Stomach smooth muscle (tissue), 2 donors: Measurements from ENCODE around the gene VGLL1.
A peak's percentile ranks its signal among the peaks of the same experiment; 100 is the strongest.

ENCODE experiments used
- H3K27ac ChIP-seq: one replicate; pipeline ENCODE4 v1.7.0; 2013; ENCODE audit warnings: mild to moderate bottlenecking, low read length, inconsistent platforms
- H3K27me3 ChIP-seq, 2 donors: one replicate each; pipeline ENCODE4 v1.7.0; 2013; ENCODE audit warnings: low read length in 2 of 2; ENCODE audit not compliant: insufficient read depth in 2 of 2, control insufficient read depth in 1 of 2
- H3K36me3 ChIP-seq, 2 donors: one replicate each; pipeline ENCODE4 v1.7.0; 2013; ENCODE audit warnings: low read length in 2 of 2; ENCODE audit not compliant: control insufficient read depth in 2 of 2, insufficient read depth in 2 of 2
- H3K4me1 ChIP-seq: one replicate; pipeline ENCODE4 v1.7.0; 2013; ENCODE audit warnings: low read length; ENCODE audit not compliant: control insufficient read depth, insufficient read depth
- H3K4me3 ChIP-seq, 2 donors: one replicate each; pipeline ENCODE4 v1.7.0; 2013; ENCODE audit warnings: low read length in 2 of 2
- H3K9ac ChIP-seq, 2 donors: one replicate each; pipeline ENCODE4 v1.7.0; 2013; ENCODE audit warnings: low read length in 2 of 2, mild to moderate bottlenecking in 1 of 2
- H3K9me3 ChIP-seq, 2 donors: one replicate each; pipeline ENCODE4 v1.7.0; 2013; ENCODE audit warnings: low read length in 2 of 2; ENCODE audit not compliant: control insufficient read depth in 2 of 2
- donor health status: healthy.
- donor health status: Pancreatic carcinoma.

The VGLL1 gene

GRCh38 chrX:136523770-136524169 is 8.2 kb upstream of the VGLL1 start:
- Histone ChIP-seq H3K4me3 (no peak overlapping the region), H3K9ac (no peak overlapping the region), H3K9me3 (no peaks in the 10 kb centered on the region), H3K27ac (no peak overlapping the region), H3K4me1 (peaks cover 11% of the 10 kb centered on the region), H3K27me3 (peaks cover 0 to 4% of the 10 kb centered on the region in 2 donors), H3K36me3 (no peaks in the 10 kb centered on the region)

DNA sequence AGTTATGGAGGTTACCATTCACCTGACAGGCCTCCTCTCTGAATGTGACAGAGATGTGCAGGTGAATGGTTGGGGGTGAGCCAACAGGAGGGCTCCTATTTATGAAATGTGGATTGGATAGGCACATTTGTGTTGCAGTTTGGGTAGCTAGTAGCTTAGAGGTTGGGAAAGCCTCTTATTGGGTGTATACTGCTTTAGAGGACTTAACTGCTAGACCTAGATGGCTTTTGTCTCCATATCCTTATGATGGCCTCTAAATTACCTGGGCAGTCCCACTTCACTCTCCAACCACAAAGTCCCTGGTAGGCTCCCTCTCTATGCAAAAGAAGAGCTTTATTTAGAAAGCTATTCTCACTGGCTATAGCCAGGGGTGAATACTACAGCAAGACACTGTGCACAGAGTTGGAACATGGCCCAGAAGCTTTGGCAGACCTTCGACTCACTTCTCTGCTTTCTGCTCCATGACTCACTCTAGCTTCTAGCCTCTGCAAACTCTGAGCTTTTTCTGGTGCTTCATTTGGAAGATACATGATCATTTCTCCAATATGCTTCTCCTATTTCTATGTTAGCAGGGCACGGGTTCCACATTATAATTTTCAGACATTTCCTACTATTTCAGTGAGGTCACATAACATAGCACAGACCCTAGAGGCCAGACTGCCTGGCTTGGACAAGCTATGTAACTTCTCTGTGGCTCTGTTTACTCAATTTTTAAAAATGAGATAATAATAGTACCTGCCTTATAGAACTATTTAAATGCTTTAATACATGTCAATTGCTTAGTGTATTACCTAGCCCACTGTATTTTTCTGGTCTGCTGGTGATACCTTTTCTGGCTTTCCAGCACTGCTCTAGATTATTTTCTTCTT is 6.0 kb upstream of the VGLL1 start:
- peak overlapping the region; percentile 58 for H3K27ac ChIP-seq
- H3K9ac ChIP-seq = no peak overlapping the region
- no peaks in the 10 kb centered on the region for H3K9me3 ChIP-seq
- no peaks in the 10 kb centered on the region for H3K27me3 ChIP-seq
- H3K36me3 ChIP-seq = no peaks in the 10 kb centered on the region
- H3K4me3 ChIP-seq = peak overlapping the region in 1 of 2 donors; percentile 35
- H3K4me1 ChIP-seq = peaks cover 11% of the 10 kb centered on the region

DNA sequence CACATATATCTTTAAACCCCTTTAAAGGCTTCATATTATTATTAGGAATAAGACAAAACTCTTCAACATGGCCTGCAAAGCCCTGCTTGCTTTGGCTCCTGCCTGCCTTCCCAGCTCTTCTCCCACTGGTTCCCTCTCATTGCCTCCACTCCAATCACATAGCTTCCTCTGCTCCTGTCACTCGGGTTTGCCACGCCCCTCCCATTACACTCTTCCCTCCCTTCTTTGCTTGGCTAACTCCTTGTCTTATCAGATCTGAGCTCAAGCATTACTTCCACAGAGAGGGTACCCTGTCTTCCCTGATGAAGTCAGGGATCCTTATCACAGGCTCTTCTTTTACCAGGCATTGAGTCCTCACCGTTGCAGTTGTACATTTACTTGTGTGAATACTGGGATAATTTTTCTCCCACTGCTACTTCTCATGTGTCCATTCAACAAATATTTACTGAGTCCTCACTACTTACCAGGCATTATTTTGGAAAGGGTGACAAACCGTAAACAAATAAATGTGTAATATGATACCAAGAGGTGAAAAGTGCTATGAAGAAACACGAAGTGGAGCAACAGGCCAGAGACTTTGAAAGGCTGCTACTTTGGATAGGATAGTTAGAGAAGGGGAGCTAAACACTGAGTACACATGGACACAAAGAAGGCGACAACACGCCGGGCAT is 3.2 kb upstream of the VGLL1 start:
- Histone ChIP-seq H3K4me3 (no peak overlapping the region), H3K4me1 (peaks cover 11% of the 10 kb centered on the region), H3K27me3 (no peaks in the 10 kb centered on the region), H3K9ac (no peak overlapping the region), H3K36me3 (no peaks in the 10 kb centered on the region), H3K27ac (no peak overlapping the region), H3K9me3 (no peaks in the 10 kb centered on the region)

DNA sequence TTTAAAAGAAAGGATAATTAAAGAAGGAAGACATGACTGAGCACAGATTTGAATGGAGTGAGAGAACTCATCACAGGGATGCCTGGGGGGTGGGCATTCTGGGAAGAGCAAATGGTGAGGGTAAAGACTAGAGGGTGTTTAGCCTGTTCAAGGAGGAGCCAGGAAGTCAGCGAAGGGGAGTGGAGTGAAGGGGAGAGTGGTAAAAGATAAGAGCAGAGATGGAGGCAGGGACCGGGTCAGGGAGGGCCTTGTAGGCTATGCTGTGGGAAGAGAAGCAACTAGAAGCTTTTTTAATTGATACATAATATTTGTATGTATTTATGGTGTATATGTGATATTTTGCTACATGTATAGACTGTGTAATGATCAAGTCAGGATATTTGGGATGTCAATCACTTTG is 2.2 kb upstream of the VGLL1 start:
- Histone ChIP-seq H3K27me3 (no peaks in the 10 kb centered on the region), H3K27ac (no peak overlapping the region), H3K4me1 (peaks cover 11% of the 10 kb centered on the region), H3K9me3 (no peaks in the 10 kb centered on the region), H3K4me3 (no peak overlapping the region), H3K36me3 (no peaks in the 10 kb centered on the region), H3K9ac (no peak overlapping the region)

DNA sequence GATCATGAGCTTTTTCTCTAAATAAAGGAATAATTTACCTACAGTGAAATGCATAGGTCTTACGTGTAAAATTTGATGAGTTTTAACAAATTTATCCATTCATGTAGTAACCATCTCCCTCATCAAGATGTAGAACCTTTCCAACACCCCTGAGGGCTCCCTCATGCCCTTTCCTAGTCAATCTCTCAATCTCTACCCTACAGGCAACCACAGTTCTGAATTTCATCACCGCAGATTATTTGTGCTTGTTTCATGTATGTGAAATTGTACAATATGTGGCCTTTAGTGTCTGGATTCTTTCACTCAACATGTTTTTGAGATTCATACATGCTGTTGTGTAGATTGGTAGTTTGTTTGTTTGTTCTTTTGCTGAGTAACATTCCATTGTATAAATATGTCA is 2.1 kb downstream of the VGLL1 start:
- no peak overlapping the region for H3K27ac ChIP-seq
- no peak overlapping the region for H3K9ac ChIP-seq
- no peak overlapping the region for H3K4me3 ChIP-seq
- no peaks in the 10 kb centered on the region for H3K9me3 ChIP-seq
- H3K36me3 ChIP-seq = no peaks in the 10 kb centered on the region
- H3K4me1 ChIP-seq = no peaks in the 10 kb centered on the region
- peaks cover 0 to 10% of the 10 kb centered on the region in 2 donors for H3K27me3 ChIP-seq

- H3K4me1 ChIP-seq = no peaks in the 10 kb centered on the region
- no peaks in the 10 kb centered on the region for H3K36me3 ChIP-seq
- H3K9ac ChIP-seq = no peak overlapping the region
- H3K27me3 ChIP-seq = peaks cover 0 to 26% of the 10 kb centered on the region in 2 donors
- no peak overlapping the region for H3K27ac ChIP-seq
- H3K9me3 ChIP-seq = no peaks in the 10 kb centered on the region
- no peak overlapping the region for H3K4me3 ChIP-seq
These were observed 6.8 kb downstream of the VGLL1 start for GRCh38 chrX:136538811-136539210.

DNA sequence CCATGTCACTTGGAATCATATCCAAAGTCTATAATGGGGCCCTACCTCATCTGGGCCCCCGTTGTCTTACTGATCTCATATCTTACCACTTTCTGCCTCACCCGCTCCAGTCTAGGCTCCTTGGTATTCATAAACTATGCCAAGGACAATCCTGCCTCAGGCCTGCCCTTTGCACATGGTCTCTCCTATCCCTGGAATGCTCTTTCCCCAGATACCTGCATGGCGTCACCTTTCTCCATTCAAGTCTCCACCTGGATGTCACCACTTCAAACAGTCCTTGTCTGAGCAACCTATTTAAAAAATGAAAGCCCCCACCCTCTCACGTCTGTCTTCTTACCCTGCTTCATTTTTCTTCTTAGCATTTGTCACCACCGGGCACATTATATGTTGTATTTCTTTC is 8.2 kb downstream of the VGLL1 start:
- H3K9me3 ChIP-seq = no peaks in the 10 kb centered on the region
- H3K27ac ChIP-seq = no peak overlapping the region
- no peaks in the 10 kb centered on the region for H3K36me3 ChIP-seq
- no peaks in the 10 kb centered on the region for H3K4me1 ChIP-seq
- no peak overlapping the region for H3K4me3 ChIP-seq
- peaks cover 0 to 25% of the 10 kb centered on the region in 2 donors for H3K27me3 ChIP-seq
- H3K9ac ChIP-seq = no peak overlapping the region

DNA sequence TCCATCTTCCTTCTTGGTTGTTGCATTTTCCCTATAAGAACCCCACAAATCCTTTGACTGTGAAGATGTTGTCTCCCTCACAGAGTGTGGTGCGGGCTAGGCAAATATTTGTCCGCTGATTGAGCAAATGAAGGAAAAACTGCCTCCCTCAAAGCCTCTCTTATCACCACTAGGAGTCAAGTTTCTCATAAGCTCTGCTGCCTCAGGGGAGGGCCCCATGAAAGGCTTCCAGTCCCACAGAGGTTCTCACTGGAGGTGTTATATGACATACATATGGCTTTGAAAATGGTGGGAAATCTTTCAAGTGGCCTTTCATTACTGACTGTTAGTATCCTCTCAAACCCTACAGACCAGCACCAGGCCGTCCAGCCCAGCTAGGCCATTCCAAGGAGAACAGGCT is 9.3 kb downstream of the VGLL1 start:
- Histone ChIP-seq H3K36me3 (no peaks in the 10 kb centered on the region), H3K27me3 (peaks cover 0 to 22% of the 10 kb centered on the region in 2 donors), H3K9ac (no peak overlapping the region), H3K4me1 (no peaks in the 10 kb centered on the region), H3K4me3 (no peak overlapping the region), H3K27ac (no peak overlapping the region), H3K9me3 (no peaks in the 10 kb centered on the region)

GRCh38 chrX:136542281-136542680 is 10.3 kb downstream of the VGLL1 start:
- no peaks in the 10 kb centered on the region for H3K9me3 ChIP-seq
- H3K27ac ChIP-seq = no peak overlapping the region
- no peaks in the 10 kb centered on the region for H3K4me1 ChIP-seq
- no peak overlapping the region for H3K9ac ChIP-seq
- no peak overlapping the region for H3K4me3 ChIP-seq
- H3K36me3 ChIP-seq = no peaks in the 10 kb centered on the region
- peaks cover 0 to 25% of the 10 kb centered on the region in 2 donors for H3K27me3 ChIP-seq

- H3K27ac ChIP-seq = no peak overlapping the region
- H3K4me3 ChIP-seq = no peak overlapping the region
- no peaks in the 10 kb centered on the region for H3K36me3 ChIP-seq
- H3K9ac ChIP-seq = no peak overlapping the region
- peaks cover 0 to 27% of the 10 kb centered on the region in 2 donors for H3K27me3 ChIP-seq
- H3K9me3 ChIP-seq = no peaks in the 10 kb centered on the region
- H3K4me1 ChIP-seq = no peaks in the 10 kb centered on the region
These were observed 14.4 kb downstream of the VGLL1 start for GRCh38 chrX:136546371-136546781.

GRCh38 chrX:136549226-136549625 is 17.2 kb downstream of the VGLL1 start:
- Histone ChIP-seq H3K36me3 (no peaks in the 10 kb centered on the region), H3K4me1 (no peaks in the 10 kb centered on the region), H3K4me3 (no peak overlapping the region), H3K9me3 (no peaks in the 10 kb centered on the region), H3K9ac (no peak overlapping the region), H3K27me3 (peaks cover 0 to 16% of the 10 kb centered on the region in 2 donors), H3K27ac (no peak overlapping the region)
